Mucosa of descending colon (tissue), 3 donors: Measurements from ENCODE around the gene SPECC1. TPM values are rescaled to one million over a fixed set of nuclear protein-coding genes. Genes with fewer than 3 reads are reported as not detected.
A peak's percentile ranks its signal among the peaks of the same experiment; 100 is the strongest.
"Not testable (repeated sequence)": the region's sequence is repeated elsewhere in the genome, so short reads cannot be mapped to it uniquely, and the experiment has no call there.

Source experiments
- ATAC-seq: fragments of 200-7000 bp; cut with Tn5 transposase; one replicate; pipeline ENCODE4 v1.9.1; 2020; ENCODE audit warnings: mild to moderate bottlenecking, moderate library complexity
- DNase-seq, 3 donors: peaks; one replicate each; pipeline ENCODE4 v3.0.0-alpha.2; 2020
- H3K36me3 ChIP-seq: fragments of 200-600 bp; one replicate; pipeline ENCODE4 v1.8.0; 2021; ENCODE audit warnings: low read depth, mild to moderate bottlenecking
- H3K4me1 ChIP-seq: fragments of 200-600 bp; one replicate; pipeline ENCODE4 v1.8.0; 2021; ENCODE audit warnings: low read depth, mild to moderate bottlenecking
- H3K4me3 ChIP-seq: fragments of 200-600 bp; one replicate; pipeline ENCODE4 v1.8.0; 2021; ENCODE audit warnings: mild to moderate bottlenecking
- H3K9me3 ChIP-seq: fragments of 200-600 bp; one replicate; pipeline ENCODE4 v1.8.0; 2021; ENCODE audit warnings: mild to moderate bottlenecking
- intact Hi-C, 2 donors: fragments of 100-400 bp; cut with DNase I in 1 of 2; cut with micrococcal nuclease in 1 of 2; formaldehyde crosslinking; loops; one replicate each; pipeline versions ENCODE4 v1.11.0 to v1.11.1; 2022; cut with DNase I, micrococcal nuclease
- total RNA-seq, 3 donors: library from RNA; stranded (reverse); fragmentation: NEBNext Ultra II Directional in 2 of 3; extraction: Animal tissue kit (Norgen Biotek cat#: 25700) in 2 of 3; gene quantifications; one replicate each; pipeline versions ENCODE4 v1.2.1 to v1.2.4, GENCODE V29; 2021 to 2023
- TF ChIP-seq, protein P1 (sequence below): fragments of 200-600 bp; IDR thresholded peaks from one replicate; pipeline ENCODE4 v1.8.0; 2022; ENCODE audit warnings: antibody characterized with exemption, mild to moderate bottlenecking
- donor health status: DM: no; HTN: no; CAD: no; lungs with moderate emphysema.
- donor health status: DM: no; HTN: no; CAD: no.
- donor health status: DM: no; HTN: yes; CAD: no.

SPECC1 gene
- total RNA-seq, 3 donors from 2014 or later, result 36.2 to 86.3 (median 85.7) TPM

DNA sequence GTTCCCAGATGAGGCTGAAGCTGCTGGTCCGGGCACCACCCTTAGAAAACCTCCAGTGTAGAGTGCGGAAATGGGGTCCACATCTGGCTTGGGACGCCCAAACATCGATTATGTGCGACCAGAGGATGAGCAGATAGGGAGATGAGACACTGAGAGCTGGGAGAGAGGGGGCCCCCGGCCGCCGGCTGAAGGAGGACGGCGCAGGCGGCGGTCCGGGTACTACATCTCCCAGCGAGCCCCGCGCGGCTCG lies 182 bp upstream of the SPECC1 start:
- intact Hi-C loops, result loop anchor here in 1 of 2 donors (10.0 kb wide), 1 partner anchor 86 kb away; no protein-coding TSS in a partner anchor
- Histone ChIP-seq H3K4me3 (no peak overlapping the region), H3K36me3 (no peaks in the 10 kb centered on the region), H3K4me1 (peaks cover 7% of the 10 kb centered on the region), H3K9me3 (no peaks in the 10 kb centered on the region)
- DNase-seq (no peak), ATAC-seq (peak; percentile 42)
- TF ChIP-seq, protein P1, sequence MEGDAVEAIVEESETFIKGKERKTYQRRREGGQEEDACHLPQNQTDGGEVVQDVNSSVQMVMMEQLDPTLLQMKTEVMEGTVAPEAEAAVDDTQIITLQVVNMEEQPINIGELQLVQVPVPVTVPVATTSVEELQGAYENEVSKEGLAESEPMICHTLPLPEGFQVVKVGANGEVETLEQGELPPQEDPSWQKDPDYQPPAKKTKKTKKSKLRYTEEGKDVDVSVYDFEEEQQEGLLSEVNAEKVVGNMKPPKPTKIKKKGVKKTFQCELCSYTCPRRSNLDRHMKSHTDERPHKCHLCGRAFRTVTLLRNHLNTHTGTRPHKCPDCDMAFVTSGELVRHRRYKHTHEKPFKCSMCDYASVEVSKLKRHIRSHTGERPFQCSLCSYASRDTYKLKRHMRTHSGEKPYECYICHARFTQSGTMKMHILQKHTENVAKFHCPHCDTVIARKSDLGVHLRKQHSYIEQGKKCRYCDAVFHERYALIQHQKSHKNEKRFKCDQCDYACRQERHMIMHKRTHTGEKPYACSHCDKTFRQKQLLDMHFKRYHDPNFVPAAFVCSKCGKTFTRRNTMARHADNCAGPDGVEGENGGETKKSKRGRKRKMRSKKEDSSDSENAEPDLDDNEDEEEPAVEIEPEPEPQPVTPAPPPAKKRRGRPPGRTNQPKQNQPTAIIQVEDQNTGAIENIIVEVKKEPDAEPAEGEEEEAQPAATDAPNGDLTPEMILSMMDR, result no peak

DNA sequence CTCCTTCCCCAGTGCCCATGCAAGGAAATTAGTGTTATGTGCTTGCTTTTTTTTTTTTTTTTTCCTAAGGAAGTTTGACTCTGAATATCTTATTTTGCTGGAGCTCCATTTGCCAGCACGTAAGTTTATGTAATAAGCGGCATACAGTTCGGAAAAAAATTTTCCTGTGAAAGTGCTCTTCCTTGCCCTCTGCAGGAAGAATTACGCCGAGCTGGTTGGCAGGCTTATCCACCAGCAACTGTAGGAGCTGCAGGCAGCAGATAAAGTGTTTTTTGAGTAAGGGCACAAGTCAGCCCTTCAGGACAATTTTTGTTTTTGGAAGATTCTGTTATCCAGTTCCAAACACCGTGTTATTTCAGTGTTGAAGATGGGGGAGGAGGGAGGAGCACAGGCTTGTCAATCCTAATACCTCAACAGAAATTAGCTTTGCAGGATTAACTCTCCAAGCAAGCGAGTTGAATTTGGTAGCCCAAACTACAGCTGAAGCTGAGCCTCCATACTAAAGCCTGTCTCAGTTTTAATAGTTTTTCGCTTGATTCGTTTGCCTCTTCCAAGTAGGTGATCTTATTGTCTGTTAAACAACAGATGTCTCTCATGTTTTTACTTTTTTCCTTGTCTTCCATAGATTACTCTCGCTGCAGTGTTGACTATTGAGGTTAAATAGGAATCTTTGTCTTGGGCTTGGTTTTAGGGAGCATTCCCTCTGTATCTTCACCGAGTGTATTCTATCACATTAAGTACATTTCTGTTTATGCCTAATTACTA lies 1.1 kb downstream of the SPECC1 start:
- Histone ChIP-seq H3K9me3 (no peaks in the 10 kb centered on the region), H3K4me3 (no peak overlapping the region), H3K4me1 (peaks cover 7% of the 10 kb centered on the region), H3K36me3 (no peaks in the 10 kb centered on the region)
- ATAC-seq, result peak; percentile 36
- DNase-seq, result peak in 1 of 3 donors; percentile 33
- TF ChIP-seq, protein P1, result no peak
- intact Hi-C loops, result no loop called here

DNA sequence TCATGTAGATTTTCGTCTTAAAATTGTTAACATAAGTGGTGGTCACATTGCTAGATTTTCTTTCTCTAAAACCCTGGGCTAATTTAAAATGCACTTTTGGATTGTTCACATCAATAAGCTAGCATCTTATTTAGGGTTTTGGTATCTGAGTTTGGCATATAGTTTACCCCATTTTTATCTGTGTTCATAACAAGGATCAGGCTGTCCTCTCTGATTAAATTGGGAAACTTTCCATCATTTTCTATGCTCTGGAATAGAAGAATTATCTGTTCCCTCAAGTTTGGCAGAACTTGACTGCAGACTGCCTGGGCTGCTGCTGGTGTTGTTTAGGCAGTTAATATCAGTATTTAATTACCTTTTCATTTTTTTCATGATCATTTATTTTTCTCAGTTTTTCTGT lies 1.8 kb downstream of the SPECC1 start:
- H3K36me3 ChIP-seq, result no peaks in the 10 kb centered on the region
- DNase-seq (no peak), ATAC-seq (no peak)
- intact Hi-C loops, result no loop called here
- H3K4me1 ChIP-seq, result peaks cover 7% of the 10 kb centered on the region
- H3K9me3 ChIP-seq, result no peaks in the 10 kb centered on the region
- TF ChIP-seq, protein P1, result no peak
- no peak overlapping the region for H3K4me3 ChIP-seq

DNA sequence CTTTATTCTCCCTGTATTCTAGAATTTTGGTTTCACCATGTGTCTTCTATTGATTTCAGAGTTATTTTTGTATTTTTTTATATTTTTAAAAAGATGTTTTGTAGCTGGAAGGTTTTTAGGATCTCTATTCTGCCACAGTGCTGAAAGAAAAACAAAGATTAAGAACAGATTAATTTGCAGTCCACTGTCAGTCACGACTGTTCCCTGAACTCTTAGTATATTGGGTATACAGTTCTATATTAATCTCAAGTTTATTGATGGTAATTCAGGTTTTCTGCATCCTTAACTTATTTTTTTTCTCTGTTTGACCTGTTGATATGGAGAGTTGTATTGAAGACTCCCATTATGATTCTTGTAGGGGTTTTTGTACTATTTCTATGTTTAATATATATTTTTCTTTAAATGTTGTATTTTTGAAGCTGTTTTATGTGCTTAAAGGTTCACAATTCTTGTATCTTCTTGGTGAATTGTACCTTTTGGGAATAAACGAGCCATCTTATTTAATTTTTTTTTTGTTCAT lies 2.9 kb downstream of the SPECC1 start:
- DNase-seq (no peak), ATAC-seq (no peak)
- Histone ChIP-seq H3K4me1 (peaks cover 7% of the 10 kb centered on the region), H3K9me3 (no peaks in the 10 kb centered on the region), H3K36me3 (no peaks in the 10 kb centered on the region), H3K4me3 (no peak overlapping the region)
- TF ChIP-seq, protein P1, result no peak
- intact Hi-C loops, result no loop called here

DNA sequence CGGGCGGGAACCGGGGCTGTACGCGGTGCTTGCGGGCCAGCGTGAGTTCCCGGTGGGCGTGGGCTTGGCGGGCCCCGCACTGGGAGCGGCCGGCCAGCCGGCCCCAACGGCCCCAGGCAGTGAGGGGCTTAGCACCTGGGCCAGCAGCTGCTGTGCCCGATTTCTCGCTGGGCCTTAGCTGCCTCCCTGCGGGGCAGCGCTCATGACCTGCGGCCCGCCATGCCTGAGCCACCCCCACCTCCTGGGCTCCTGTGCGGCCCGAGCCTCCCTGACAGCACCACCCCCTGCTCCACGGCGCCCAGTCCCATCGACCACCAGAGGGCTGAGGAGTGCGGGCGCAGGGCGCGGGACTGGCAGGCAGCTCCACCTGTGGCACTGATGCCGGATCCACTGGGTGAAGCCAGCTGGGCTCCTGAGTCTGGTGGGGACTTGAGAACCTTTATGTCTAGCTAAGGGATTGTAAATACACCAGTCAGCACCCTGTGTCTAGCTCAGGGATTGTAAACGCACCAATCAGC lies 7.4 kb downstream of the SPECC1 start:
- H3K9me3 ChIP-seq, DNase-seq, ATAC-seq, H3K4me1 ChIP-seq, intact Hi-C loops, H3K4me3 ChIP-seq, H3K36me3 ChIP-seq: not testable (repeated sequence)

DNA sequence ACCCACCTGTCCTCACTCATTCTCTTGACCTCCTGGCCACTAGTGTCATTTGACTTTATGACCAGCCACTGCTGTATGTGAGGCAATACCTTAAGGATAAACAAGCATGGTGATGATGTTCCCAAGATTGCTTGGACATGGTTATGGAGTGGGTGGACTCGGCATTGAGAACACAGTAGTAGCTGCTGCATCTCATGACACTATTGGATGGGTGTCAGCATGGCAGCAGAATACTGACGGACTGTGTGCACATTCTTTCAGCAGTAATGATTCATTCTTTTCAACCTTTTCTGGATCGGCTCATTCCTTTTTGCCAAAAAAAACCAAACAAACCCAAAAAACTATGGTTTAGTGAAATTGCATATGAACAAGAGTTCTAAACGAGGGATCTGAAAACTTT lies 13.5 kb downstream of the SPECC1 start:
- ATAC-seq, result no peak
- intact Hi-C loops, result no loop called here

More for the DNA sequence above, 13.5 kb downstream of the SPECC1 start:
- Histone ChIP-seq H3K4me3 (no peak overlapping the region), H3K9me3 (no peaks in the 10 kb centered on the region), H3K4me1 (no peaks in the 10 kb centered on the region), H3K36me3 (no peaks in the 10 kb centered on the region)
- TF ChIP-seq, protein P1, result no peak
- no peak for DNase-seq
